ENCODE measurements around the gene BRD3OS.
"Not testable (repeated sequence)": the region's sequence is repeated elsewhere in the genome, so short reads cannot be mapped to it uniquely, and the experiment has no call there.

BRD3OS gene

DNA sequence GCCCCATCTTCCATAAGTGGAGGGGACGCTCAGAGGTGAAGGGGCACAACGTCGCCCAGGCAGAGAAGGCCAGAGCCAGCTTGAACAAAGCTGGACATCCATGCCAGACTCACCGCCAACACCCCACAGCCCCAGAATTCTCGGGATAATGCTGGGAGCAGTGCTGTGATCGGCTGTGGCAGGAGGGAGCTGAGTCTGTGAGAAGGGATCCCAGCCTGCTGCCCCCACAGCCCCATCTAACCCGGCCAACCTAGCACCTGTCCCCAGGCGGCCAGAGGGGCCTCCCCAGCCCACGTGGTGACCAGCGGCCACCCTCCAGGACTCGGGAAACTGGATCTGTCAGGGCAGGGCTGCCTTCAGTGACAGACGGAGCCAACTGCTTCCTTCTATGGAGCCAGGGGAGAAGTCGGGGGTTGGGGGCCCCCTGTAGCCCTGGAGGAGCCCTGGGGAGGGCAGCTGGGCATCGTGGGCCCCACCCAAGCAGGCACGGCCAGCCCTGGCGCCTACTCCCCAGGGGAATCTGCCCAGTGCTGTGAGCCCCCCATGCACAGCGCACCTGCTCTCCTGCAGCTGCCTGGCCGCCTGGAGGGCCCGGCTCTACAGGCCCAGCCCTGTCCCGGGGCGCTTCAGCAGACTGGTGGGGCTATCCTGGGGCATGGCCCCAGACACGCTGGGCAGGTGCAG is 36.5 kb downstream of the BRD3OS start:
- in situ Hi-C loops (cut with MboI; ENCODE audit: low sequenced_read_pairs), result no loop called here

- in situ Hi-C loops (cut with MboI; ENCODE audit: low sequenced_read_pairs), result no loop called here
Observed at GRCh38 chr9:134062461-134063087, 37.3 kb downstream of the BRD3OS start.

- in situ Hi-C loops (cut with MboI; ENCODE audit: low sequenced_read_pairs), result no loop called here
Observed at GRCh38 chr9:134063088-134063570, 37.8 kb downstream of the BRD3OS start.

- in situ Hi-C loops (cut with MboI; ENCODE audit: low sequenced_read_pairs), result no loop called here
Observed at GRCh38 chr9:134063571-134064450, 38.5 kb downstream of the BRD3OS start.

DNA sequence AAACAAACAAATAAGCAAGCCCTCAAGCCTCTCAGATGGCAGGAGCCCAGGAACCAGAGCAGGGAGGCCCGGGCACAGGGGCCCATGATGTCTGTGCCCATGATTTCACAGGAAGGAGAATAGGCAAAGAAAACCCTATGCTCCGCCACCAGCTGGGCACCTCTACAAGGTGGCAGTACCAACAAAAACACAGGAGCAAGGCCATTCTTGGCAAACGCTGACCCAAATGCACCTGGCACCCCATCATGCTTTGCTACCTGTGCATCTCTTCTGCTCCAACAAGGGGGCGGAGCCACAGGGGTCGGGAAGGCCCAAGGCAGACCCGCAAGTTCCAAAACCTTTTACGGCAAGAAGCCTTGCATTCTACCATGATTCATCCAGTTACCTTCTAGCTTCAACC is 39.4 kb downstream of the BRD3OS start:
- in situ Hi-C loops (cut with MboI; ENCODE audit: low sequenced_read_pairs), result no loop called here

DNA sequence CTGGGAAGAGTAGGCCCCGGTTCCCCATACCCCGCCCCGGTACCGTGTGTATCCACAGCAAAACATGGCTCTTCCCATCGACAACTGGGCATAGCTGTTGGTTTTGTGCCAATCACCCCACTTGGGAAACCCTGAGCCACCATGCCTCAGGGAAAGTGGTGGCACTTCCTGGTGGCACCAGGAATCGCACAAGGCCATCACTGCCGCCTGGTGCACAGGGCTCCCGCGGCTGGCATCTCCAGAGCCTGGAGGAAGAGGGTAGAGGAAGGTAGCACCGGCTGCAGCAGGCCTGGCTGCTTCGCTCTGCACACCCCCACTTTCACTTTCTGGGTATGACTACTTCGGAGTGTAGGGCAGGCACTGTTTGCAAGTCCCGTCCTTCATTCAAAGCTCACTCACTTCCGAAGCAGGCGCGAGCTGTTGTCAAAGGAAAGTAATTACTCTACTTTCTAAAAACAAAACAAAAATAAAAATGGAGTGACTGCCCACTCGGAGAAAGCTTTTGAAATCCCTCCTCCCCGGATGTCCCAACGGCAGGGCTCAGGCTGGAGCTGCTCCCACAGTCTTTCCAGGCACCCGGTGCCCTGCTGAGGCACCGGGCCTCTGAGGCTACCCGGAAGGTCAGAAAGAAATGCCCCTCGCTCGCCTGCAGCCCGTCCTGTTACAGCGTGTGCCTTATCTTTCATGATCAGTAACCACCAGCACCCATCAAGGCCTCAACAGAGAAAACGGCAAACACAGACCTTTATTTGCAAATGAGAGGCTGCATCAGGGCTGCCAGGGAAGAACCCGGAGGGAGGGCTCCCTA is 40.5 kb downstream of the BRD3OS start:
- in situ Hi-C loops (cut with MboI; ENCODE audit: low sequenced_read_pairs), result no loop called here

DNA sequence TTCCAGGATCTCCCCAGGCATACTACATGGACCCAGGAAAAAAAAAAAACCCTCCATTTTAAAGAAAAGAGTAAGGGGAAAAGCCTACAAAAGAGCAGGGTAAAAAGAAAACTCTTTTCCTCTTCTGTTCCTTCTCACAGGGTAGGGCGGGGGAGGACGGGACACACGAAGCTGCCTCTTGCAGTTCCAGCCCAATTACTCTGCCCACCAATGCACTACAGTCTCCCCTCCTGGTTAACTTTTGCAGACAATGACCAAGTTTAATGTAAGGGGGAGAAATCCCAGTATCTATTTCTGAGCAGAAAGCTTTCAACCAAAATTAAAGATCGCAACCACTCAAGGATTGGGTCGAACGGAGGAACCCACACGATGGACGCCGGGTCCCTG is 41.2 kb downstream of the BRD3OS start:
- in situ Hi-C loops (cut with MboI; ENCODE audit: low sequenced_read_pairs), result no loop called here

DNA sequence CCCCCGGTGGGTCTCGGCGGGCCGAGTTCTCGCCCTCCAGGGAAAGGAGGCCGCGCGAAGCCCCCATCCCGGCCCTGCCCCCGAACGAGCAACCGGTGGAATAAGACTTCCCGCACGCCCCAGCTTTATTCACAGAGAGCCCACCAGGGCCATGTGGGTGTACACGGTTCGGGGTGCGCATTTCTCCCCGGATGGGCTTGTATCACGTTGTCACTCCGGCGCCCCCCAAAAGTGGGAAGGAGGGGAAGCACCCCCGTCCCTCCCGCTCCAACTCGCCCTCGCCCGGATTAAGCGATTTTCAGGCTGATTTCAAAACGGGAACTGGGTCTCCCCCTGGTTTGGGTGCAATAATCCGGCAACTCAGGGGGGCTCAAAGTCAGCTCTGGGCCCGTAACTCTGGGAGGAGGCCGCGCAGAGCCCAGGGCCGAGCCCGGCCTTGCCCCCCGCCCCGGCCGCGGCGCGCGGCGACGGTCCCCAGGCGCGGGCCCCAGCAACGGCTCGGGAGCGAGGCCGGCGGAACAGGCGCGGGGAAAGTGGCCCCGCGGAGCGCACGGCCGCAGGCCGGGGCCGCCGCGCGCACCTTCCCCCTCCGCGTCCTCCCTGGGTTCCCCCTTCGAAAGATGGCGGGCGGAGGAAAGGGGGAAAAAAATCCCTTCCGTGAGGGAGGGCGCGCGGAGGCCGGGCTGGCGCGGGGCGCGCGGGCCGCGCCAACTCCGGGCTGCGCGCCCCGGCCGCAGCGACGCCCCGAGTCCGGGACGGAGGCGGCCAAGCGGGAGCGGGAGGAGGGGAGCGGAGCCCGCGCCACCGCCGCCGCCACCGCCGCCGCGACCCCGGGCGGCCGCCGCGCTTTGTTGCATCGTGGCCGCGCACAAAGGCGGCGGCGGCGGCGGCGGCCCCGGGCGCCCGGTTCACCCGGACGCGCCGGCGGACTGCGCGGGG is 41.9 kb downstream of the BRD3OS start:
- in situ Hi-C loops (cut with MboI; ENCODE audit: low sequenced_read_pairs), result no loop called here

DNA sequence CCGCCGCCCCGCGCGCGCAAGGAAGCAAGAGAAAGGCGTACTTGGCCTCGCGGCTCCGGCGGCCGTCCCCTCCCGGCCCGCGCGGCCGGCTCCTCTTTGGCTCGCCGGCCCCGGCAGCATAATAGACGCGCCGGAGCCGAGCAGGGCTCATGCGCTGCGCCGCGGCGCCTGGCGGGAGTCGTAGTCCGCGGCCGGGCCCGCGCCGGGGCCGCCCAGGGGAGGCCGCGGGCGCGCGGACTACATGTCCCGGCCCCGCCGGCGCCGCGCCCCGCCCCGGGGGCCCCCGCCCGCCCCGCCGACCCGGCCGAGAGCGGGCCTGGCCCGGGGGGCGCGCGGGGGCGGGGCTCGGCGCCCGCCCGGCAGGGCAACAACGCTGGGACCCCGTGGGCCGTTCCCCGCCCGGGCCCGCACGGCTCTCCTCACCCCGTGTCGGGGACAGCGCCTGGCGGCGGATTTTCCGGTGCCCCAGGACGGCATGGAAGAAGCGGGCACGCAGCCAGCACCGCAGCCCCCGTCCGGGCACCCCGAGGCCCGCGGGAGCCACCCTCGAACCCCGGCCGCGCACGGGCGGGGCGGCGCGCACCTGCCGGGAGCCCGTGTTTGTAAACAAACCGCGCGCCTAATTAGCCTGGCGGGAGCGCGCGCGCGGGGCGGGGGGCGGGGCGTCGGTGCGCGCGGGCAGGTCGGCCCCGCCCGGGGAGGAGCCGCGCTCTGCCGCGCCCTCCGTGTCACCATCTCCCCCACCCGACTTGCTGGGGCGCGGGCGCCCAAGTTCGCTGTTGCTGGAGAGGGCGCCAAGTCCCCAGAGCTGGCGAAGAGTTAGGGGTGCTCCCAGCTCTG is 42.8 kb downstream of the BRD3OS start, which contains the start of gene BRD3:
Gene BRD3 (minus strand): TSS at position 123 of the 840 bp plus-strand sequence. CDS start 14,549 bp downstream, outside the sequence.
- in situ Hi-C loops (cut with MboI; ENCODE audit: low sequenced_read_pairs), result no loop called here

DNA sequence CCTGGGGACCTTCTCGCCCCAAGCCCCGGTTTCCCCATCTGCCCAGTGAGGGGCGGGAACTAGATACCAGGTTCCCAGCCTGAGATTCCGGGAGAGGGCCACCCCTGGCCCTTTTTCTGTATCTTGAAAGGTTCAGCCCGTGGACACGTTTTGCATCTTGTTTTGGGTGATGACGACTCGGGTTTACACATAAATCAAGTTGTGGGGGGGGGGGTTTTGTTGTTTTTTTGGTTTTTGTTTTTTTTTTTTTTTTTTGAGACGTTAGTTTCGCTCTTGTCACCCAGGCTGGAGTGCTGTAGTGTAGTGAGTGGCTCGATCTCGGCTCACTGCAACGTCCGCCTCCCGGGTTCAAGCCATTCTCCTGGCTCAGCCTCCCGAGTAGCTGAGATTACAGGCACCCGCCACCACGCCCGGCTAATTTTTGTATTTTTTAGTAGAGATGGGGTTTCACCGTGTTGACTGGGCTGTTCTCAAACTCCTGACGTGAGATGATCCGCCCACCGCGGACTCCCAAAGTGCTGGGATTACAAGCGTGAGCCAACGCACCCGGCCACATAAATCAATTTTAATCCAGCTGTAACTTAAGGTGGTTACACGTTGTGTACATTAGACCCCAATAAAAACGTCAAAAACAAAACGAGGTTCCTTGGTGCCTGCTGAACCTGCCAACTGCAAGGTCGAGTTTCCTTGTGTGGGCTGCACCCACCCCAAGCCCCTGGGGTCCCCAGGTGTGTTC is 43.6 kb downstream of the BRD3OS start:
- in situ Hi-C loops (cut with MboI; ENCODE audit: low sequenced_read_pairs), result no loop called here

- in situ Hi-C loops (cut with MboI; ENCODE audit: low sequenced_read_pairs), result no loop called here
Observed at GRCh38 chr9:134069480-134070399, 44.5 kb downstream of the BRD3OS start.

DNA sequence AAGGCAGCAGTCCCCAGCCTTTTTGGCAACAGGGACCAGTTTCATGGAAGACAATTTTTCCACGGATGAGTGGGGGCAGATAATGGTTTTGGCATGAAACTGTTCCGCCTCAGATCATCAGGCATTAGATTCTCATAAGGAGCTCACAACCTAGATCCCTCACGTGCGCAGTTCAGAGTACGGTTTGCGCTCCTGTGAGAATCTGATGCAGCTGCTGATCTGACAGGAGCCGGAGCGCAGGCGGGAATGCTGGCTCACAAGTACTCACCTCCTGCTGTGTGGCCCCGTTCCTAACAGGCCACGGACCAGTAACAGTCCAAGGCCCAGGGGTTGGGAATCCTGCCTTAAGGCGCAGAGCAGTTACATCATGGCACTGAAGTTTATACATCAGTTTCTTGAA is 45.9 kb downstream of the BRD3OS start:
- in situ Hi-C loops (cut with MboI; ENCODE audit: low sequenced_read_pairs), result no loop called here

GRCh38 chr9:134072683-134073082 is 47.4 kb downstream of the BRD3OS start:
- in situ Hi-C loops (cut with MboI; ENCODE audit: low sequenced_read_pairs), result not testable (repeated sequence)

- in situ Hi-C loops (cut with MboI; ENCODE audit: low sequenced_read_pairs), result no loop called here
Observed at GRCh38 chr9:134073500-134073899, 48.2 kb downstream of the BRD3OS start.

DNA sequence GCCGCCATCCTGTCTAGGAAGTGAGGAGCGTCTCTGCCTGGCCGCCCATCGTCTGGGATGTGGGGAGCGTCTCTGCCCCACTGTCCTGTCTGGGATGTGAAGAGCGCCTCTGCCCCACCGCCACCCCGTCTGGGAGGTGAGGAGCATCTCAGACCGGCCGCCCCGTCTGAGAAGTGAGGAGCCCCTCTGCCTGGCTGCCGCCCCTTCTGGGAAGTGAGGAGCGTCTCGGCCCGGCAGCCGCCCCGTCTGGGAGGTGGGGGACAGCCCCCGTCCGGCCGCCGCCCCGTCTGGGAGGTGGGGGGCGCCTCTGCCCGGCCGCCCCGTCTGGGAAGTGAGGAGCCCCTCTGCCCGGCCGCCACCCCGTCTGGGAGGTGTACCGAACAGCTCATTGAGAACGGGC is 50.4 kb downstream of the BRD3OS start:
- in situ Hi-C loops (cut with MboI; ENCODE audit: low sequenced_read_pairs), result loop anchor here (25.0 kb wide), 1 partner anchor 288 kb away; no protein-coding TSS in a partner anchor

DNA sequence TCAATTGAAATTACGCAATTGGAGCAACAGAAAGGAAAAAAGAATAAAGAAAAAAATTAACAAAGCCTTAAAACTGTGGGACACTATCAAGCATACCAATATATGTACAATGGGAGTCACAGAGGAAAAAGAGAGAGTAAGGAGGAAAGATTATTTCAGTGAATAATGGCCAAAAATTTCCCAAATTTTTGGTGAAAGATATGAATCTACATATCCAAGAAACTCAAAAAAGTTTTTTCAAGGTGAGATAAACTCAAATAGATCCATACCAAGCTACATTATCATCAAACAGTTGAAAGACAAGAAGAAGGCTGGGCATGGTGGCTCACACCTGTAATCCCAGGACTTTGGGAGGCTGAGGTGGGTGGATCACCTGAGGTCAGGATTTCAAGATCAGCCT is 51.4 kb downstream of the BRD3OS start:
- in situ Hi-C loops (cut with MboI; ENCODE audit: low sequenced_read_pairs), result loop anchor here (25.0 kb wide), 1 partner anchor 289 kb away; no protein-coding TSS in a partner anchor

Data from HL-60/S4 treated with retinoic acid at 250 ng/mL for 4 days and 3 days (cell line).